Inferior parietal cortex (tissue), 1 donor: ENCODE data around the gene USH1C.

ENCODE experiments used
- DNase-seq: peaks from one replicate; pipeline ENCODE4 v3.0.0-alpha.2; 2016; ENCODE audit errors: extremely low spot score

Gene USH1C

DNA sequence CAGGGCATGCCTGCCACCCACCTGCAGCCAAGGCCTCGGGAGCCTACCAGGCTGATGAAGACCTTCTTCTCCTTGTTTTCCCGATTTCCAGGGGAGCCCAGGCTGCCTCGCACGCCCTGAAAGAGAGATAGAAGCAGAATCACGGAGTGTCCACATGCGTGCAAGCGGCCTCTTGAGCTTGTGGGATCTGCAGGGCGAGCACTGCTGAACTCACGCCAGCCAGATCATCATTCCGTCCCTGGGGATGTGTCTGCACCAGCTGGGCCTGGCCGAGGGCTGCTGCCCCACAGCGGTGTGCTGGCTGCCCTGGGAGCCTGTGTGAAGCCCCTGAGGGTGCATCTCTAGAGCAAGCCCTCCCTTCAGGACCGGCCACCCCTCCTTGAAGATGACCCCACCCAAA lies 17.9 kb downstream of the USH1C start:
- DNase-seq, result no peak

DNA sequence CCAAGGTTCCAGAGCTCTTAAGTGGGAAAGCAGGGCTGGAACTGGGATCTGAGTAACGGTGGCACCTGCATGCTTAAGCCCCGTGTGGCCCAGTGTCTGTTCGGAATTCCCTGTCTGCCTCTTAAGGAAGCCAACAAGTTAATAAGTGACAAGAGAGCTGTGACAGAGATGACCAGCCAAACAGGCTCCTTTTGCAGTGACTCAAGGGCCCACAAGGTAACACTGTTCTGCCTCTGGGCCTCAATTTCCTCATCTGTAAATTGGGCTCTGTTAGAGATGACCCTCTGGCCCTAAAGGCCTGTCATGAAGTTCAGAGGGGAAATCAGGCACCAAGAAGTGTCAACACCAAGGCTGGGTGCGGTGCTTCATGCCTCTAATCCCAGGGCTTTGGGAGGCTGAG lies 18.6 kb downstream of the USH1C start:
- DNase-seq, result no peak

DNA sequence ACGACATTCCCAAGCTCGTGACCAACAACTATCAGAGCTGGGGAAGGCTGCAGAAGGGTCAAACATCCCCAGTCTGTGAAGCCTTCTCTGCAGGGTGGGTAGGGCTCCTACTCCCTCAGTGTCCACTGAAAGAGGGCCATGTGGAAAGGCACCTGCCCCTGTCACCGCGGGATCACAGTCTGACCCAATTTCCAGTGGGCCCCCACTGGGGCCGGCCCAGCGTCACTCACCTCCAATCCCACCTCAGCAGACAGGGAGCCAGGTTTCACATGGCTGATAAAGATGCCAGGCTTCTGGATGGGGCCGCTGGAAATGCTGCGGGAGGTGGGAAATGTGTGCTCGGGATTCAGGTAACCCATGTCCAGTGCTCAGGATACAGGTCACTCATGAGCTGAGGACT lies 20.0 kb downstream of the USH1C start:
- no peak for DNase-seq

DNA sequence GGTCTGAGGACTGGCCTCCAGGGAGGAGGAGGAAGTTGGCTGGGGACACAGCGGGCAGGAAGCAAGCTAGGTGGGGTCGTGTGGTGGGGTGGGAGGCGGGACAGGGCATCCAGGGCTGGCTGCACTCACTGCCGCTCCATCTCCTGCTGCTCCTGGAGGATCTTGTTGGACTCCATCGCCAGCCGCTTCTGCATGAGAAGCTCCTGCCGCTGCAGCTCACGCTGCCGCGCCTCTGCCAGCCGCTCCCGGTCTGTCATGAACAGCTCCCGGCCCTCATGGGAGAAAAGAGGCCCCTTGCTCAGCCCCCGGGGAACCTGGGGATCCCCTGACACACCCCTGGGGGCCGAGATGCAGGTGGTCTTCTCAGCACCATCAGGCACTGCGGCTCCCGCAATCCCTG lies 21.6 kb downstream of the USH1C start:
- no peak for DNase-seq

DNA sequence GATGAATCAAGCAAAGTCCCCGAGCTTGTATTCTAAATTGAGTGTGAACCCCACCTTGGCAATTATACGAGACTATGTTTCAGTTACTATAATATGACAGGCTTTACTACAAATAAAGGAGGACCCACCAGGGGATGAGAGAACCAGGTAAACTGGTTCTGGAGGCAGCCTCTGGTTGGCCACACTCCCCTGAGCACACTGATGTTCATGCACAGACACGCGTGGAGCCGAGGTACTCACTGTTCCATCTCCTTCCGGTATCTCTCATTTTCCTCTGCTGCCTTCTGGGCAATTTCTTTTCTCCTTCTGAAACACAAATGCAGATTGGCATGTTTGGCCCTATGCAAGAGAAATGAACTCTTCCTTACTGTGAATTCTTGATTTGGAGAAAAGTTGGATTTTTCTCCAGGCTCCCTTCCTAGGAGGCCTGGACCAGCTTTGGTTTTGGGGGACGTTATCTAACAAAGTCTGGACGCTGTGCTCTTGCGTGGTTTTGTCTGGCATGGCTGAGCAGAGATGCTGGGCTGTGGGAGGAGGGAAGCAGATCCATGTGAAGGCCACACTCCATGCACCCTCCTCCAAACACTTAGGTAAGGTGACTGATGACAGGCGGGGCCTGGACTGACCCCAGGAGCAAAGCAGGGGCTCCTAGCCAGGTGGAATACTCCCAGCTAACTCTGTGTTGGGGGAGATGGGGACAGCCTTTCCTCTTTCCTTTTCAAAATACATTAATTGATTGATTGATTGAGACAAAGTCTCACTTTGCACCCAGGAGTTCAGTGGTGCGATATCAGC lies 22.9 kb downstream of the USH1C start:
- no peak for DNase-seq

DNA sequence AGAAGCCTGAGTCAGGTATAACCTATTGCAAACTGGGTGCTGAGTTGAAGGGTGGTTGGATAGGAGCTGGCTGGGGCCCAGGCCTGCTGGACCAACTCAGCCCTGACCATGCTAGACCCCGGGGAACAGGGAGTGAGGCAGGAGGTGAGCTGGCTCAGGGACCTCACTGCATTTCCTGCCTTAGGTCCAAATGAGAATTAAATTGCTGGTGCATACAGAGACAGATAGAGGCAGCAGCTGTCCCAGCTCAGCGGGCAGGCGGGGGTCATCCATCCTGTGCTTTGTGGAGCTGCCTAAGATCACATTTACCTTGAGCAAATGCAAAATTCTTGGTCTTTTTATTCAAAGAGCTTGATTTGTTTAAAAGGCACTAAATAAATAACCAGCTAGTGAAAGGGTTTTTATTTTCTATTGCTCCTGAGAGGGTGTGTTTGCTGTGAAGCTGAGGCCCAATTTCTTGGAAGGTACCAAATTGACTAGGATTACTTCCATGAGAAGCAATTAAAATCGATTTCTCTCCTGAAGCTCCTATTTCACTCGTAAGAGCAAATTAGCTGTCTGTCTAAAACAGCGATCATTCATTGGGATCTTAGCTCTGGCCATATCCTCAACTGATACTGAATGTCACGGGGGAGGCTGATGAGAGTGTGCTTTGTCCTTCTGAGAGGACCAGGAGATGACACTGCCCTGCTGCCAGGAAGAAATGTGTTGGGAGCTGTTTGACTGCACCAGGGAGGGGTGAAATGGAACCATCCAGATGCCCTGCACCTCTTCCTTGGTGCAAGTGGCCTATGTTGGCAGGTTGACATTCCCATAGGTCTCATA lies 24.9 kb downstream of the USH1C start:
- peak; percentile 31 for DNase-seq

DNA sequence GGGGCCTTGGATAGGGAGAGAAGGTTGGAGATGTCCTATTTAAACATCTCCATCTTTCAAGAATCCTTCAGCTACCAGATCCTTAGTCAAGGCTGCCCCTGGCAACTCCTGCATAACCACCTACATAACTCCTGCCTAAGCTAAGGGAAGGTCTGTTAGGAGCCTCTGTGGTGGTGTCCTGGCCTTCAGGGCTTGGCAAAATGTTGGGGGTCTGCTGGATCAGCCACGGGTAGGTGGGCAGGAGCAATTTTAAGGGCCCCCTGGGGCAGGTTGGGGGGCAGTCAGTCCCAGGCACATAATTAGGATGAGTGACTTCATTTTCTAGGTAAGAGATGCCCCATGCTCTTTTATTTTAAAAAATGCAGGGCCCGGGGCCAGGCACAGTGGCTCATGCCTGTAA lies 25.9 kb downstream of the USH1C start:
- DNase-seq, result no peak

DNA sequence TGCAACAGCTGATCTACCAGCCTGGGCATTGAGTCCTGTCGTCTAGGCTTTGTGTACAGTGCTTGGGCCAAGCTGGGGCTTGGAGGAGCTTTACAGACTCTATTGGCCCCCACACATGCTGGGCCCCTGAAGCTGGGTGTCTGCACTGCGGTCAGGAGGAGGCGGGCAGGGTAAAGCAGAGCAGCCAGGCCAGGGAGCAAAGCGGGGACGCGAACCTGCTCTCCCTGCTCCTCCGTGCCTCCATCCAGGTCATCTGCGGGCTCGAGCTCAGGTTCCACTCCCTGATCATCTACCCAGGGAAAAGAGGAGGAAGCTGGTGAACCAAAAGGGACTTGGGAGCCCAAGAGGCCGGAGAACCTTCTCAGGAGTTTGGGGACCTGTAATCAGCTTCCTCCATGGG lies 27.0 kb downstream of the USH1C start:
- no peak for DNase-seq

DNA sequence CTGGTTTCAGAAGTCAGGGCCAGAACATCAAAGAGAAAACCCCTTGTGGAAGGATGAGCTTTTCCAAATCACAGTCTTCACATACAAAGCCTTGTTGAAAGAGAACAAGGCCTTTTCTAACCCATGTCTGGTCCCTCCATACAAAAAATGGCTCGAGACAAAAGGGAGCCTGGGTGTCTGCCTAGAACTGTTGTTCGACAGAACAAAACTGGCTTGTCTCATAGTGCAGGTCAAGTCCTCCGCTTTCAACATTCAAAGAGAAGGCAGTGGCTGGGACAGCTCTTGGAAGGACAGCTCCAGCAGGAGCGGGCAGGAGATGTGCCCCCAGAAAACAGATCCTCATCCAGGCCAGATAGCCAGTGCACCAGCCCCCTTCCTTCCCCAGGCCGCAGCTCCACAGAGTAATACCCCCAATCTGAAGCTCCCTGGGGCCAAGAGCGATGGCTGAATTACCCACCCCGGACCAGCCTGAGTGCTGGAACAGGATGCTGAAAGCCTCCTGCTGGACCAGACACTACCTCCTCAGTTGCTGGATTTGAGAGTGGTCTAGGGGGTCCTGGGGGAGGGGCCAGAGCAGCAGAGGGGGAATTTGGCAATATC lies 27.6 kb downstream of the USH1C start:
- peak; percentile 63 for DNase-seq

DNA sequence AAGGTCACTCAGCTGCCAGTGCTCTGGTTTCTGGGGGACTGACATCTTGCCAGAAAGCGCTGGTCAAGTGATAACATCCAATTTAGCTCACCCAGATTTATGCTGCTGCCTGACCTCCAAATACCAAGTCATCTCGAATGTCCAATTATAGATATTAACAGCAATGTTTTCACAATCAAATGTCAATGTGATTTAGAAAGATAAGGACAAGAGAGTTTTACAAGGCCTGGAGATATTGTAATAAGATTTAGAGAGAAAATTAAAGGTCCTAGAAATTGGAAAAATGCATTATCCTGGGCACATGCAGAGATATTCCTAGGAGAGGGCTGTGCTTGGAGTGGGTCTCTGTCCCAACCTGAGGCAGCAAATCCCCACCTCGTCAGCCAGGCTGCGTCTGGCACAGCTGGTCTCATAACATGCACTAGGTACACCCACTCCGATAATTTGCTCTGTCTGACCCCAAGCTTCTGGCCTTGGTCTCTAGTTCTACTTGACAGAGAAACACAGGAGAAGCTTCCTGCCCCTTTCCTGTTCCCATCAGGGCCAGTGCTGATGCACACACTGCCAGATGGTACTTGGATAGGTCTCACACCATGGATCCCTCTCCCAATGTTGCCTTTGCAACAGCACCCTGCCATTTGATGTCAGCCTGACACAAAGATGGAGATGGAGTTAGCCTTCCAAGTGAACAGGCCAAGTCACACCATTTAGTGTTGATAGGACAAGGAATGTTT lies 28.6 kb downstream of the USH1C start:
- DNase-seq, result no peak

DNA sequence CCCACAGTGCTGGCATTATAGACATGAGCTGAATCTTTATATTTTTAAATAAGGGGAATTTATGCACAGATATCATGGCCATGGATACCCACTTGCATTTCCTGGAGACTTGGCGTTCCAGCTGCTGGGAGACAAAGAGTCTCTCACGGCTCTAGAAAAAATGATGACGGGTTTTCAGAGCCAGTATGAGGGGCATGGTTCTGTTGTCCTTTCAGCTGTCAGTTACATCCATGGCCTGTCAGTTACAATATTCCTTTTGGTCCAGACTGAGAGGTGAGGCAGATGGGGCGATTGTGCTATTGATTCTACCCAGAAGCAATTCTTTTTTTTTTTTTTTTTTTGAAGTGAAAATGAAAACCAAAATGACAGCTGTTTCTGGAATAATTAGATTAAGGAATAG lies 29.7 kb downstream of the USH1C start:
- DNase-seq, result no peak

DNA sequence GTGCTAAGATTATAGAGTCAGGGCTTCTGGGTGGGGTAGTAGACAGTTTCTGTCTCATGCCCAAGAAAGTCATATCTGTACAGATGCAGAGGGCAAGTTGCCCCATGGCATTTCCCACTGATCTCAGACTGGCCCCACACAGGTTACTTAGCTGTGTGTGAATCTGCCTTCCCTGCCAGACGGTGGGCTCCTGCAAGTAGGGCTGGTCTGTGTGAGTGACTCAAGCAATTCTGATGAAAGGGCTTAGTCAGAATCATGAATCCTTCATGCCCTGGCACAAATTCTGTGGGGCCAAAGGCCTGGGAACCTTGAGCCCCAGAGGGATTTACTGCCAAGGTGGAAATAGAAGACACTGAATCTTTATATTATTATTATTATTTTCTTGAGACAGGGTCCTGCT lies 30.4 kb downstream of the USH1C start:
- no peak for DNase-seq

DNA sequence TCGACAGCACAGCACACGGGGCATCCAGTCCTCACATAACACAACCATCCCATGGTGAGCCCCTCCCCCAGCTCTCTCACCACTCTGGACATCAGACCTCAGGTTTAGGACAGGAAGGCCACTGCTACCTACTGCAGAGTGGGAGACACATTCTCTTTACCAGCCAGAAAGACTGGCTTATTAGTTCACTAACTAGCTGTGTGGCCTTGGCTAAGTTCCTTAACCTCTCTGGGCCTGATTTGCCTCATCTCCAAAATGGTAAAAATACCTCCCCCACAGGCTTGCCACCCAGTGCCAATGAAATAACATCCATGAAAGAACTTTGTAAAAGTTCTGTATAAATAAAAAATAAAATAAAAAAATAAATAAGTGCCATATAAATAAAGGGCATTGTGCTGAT lies 32.1 kb downstream of the USH1C start:
- DNase-seq, result no peak

DNA sequence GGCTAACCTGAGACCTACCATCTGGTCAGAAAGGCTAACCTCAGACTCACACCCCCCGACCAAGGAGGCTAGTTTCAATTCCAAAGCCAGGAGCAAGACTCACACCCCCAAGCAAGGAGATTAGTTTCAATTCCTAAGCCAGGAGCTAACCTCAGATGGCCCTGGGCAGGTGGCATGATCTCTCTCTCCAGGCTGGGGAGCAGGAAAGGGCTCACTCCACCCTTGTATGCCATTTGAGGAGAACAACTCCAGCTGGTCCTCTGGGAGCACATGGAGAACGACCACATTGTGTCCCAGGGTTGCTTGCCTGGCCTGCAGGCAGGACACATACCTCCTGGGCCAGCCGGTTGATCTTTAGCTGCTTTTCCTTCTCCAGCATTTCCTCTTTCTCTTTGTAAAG lies 32.6 kb downstream of the USH1C start:
- DNase-seq, result no peak

DNA sequence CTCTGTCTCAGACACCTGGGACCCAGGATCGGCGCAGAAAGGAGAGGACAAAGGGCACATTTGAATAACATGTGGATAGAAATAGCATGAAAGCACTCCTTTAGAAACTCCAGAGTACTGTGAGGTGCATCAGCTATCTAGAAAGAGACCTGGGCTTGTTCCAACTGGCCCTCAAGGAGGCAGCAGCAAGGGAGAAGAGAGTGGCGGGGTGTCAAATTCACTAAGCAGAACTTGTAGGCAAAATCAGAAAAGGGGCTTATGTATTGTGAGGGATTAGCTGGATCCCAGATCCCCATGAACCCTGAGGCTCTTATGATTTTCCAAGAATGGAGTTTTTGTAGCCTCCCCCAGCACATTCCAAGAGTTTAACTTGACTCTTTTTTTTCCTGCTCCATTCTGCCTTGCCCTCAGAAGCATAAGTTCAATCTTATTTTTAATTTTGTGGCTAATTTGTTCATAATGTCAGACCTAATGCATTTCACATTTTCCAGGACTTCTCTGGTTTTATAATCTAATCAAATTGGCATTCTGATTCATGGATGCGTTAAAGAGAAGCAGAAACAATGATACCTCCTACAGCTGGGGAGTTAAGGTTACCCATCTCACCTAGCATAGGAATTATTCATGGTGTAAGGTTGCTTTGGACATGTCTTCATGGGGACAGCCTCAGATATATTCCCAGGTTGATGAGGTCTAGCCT lies 33.6 kb downstream of the USH1C start:
- DNase-seq, result no peak

DNA sequence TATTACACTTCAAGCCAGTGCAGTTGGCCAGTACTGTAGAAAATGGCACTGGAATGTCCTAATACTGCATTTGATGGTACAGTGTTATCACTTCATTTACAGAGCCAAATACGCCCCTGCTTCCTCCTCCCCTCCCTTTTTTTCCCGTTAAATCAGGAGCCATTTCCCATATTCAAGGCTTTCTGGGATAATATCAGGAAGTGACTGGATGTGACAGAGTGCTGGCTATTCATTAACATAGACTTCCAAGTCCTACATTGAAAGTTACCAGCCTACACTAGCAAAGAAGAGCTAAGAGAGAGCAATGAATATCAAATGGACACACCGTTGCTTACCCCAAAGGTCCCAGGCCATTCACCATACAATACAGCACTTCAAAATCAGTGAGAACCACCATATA lies 35.4 kb downstream of the USH1C start:
- no peak for DNase-seq

DNA sequence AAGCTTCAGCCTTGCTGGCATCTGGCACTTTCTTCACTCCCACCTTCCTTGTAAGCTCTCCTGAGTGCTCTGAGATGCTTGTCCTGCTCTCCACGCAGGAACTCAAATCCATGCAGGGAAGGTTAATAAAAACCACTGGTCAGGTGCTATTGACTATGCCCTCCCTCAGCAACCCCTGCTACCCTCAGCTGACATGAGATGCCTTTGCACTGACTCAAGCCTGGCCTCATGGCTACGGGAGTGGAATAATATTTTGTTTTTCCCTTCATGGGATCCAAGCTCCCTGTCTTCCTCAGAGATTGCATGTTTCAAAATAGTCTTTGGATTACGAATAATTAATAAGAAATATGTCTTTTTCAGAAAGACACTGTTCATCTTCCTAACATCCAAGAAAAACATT lies 35.9 kb downstream of the USH1C start:
- DNase-seq, result no peak

DNA sequence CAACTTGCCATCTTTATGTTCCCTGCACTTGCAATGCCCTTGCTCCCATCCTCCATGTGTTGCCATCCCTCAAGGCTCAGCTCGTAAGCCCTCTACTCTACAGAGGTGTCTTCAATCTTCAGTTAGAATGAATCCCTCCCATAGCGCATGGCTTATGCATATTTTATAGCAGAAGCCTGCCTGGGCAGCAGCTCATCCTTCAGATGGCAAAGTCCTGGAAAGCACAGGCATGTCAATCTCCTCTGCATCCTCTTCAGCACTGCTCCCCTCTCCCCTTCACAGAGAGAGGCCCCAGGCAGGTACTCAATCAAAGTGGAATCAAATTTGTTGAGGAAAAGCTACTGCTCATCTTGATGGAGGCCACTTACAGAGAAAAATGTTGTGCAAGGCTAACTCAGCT lies 36.4 kb downstream of the USH1C start:
- DNase-seq, result no peak

DNA sequence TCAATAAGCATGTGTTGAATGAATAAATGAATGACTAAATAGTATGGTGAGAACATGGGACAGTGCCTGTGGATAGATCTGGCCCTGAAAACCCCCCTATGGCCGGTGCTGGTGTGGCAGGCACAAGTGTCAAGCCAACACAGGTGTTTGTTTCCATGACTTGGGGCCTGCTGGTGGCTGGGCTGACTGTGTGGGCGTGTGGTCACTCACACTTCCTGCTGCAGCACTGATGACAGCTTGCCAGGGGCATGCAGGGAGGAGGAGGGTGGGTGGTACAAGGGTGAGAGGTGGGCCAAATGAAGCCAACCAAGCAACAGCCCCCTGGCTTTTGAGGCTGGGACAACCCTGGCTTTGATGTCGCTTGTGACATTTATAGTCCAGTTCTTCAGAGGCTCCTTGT lies 37.3 kb downstream of the USH1C start:
- DNase-seq, result no peak

DNA sequence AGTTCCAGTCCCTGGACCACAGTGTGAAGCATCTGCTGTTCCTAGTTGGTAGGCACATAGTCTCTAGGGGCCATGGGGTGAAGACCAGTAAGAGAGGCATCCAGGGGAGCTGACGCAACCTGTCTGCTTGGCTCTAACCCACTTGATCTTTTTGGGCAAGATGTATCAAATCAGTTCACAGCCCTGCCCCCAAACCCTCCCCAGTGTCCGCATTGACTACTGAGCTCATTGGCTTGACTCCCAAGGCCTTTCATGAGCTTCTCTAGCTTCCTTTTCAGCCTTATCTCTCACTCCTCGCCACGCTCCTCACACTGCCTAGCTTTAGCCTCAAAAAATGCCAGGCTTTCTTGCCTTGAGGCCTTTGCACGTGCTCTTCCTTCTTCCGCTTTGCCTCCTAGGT lies 37.9 kb downstream of the USH1C start:
- no peak for DNase-seq

DNA sequence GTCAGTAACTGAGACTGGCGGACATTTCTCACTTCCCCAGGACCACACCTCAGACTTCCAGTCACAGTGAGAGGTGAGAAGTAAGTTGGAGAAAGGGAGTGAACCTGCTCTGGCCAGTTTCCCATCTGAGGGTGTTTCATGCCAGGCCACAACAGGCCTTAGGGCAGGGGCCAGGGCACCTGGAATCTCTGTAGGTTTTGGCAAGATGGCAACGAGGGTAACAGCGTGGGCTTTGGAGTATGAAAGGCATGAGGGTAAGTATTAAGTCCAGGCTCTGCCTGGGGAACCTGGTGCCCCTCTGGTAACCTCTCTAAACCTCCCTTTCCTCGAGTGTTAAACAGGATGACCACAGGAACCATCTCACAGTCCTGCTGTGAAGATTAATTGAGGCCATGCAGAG lies 39.1 kb downstream of the USH1C start:
- DNase-seq, result no peak
